NCI-H1436 (cell line): Measurements from ENCODE around the gene PLPPR2.
"Not testable (repeated sequence)": the region's sequence is repeated elsewhere in the genome, so short reads cannot be mapped to it uniquely, and the experiment has no call there.

ENCODE experiments used
- DNase-seq: peaks from one replicate; lab custom pipeline; 2025; lab: John Stamatoyannopoulos, UW

Gene PLPPR2

DNA sequence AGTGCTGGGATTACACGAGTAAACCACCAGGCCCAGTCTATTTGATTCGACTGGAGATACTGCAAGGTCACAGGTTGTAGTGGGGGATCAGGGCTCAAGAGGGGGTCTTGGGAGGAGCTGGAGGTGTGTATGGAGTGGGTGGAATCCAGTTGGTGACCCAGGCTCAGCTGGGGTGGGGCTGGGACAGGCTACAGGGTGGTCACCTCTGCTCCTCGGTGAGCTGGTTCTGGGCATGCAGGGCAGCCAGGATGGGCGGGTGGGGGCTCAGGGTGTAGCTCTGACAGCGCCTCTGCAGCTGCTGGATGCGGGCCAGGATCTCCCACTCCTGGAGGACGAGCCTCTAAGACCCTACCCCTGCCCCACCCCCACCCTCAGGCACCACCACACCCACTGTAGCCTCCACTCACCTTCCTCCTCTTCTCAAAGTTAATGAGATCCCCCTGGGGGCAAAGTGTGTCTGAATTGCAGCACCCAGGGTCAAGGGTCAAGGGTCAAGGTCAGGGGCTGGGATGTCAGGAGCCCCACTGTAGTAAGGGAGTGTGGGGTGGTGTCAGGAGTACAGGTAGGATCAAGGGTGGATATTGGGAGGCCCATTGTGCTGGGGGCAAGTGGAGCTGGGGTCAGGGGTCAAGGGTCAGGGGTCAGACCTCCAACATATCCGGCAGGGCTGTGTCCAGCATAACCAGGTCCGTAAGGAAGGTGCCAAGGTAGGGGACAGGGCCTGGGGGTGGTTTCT is 46.7 kb downstream of the PLPPR2 start:
- no peak for DNase-seq

DNA sequence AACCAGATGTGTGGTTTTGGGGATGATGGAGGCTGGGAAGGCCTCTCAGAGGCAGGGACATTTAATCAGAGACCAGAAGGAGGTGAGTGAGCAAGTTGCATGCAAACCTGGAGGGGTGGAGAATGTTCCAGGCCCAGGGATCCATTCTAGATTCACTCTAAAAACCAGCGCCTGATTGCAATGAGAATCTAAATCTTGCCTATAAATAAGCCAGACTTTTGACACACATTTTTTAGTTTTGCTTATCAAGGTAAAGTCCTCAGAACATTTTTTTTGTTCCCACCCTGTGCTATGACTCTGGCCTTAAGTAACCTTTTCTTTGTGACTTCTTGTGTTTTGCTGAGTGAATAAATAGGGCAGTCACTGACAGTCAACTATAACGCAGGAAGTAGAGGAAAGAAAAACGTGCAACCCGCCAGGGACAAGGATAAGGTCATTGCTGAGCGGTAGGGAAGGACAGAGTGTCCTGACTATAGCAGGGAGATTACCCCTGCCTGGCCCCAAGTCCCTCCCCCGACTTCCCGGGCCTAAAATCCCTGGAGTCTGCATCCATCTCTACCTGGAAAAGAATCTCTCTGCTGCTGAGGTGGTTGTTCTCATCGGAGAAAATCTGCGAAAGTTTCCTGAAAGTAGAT is 49.5 kb downstream of the PLPPR2 start:
- DNase-seq: no peak

DNA sequence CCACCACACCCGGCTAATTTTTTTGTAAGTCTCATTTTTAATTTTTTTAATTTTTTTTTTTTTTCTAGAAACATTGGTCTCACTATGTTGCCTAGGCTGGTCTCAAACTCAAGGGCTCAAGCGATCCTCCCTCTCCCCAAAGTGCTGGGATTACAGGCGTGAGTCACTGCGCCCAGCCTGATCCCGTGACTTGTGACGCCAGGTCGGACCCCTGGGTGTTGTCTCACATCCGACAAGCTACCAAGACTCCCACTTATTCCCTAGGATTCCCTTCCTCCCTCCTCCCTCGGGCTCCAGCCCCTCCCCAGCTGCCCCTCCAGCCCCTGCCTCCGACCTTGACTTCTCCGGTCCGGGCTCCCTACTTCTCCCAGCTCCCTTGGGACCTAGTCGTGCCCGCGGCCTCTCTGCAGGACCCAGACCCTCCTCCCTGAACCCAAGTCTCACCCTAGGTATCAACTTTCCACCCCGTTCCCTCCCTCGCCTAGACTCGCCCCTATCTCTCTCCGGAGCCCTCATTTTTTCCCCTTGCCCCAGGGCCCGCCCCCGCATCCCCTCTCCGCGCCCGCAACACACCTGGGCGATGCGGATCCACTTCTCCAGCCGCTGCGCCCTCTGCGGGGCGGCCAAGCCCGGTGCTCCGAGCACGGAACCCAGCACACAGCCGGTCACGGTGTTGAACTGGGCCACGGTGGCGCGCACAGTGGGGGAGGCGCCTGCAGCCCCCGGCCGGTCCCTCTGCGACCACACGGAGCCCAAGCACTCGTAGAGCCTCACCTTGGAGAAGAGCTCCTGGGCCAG is 50.8 kb downstream of the PLPPR2 start:
- DNase-seq: no peak

DNA sequence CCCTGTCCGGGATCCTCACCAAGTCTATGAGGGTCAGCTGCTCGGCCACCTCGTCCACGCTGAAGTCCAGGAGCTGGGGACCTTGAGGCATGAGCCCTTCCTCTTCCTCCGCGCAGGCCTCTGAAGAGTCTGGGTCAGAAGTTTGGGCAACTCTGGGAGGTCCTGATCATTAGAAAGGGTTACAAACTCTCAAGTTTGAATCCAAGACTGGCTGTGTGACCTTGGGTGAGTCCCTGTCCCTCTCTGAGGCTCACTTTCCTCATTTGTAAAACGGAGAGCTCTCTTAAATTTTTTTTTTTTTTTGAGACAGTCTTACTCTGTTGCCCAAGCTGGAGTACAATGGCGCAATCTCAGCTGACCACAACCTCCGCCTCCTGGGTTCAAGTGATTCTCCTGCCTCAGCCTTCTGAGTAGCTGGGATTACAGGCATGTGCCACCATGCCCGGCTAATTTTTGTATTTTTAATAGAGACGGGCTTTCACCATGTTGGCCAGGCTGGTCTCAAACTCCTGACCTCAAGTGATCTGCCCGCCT is 51.5 kb downstream of the PLPPR2 start:
- not testable (repeated sequence) for DNase-seq

DNA sequence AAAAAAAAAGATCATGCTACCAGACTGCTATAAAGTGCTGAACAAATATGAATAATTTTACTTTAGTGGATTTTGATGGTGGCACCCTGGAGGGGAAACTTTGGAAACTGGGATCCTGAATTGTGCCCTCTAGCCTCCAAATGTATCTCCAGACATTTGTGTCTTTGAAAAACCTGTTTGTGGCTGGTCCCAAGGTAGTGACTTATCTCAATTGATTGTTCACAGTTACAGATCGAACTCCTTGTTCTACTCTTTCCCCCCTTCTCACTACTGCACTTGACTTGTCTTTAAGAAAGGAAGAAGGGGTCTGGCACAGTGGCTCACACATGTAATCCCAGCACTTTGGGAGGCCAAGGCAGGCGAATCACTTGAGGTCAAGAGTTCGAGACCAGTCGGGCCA is 53.4 kb downstream of the PLPPR2 start:
- no peak for DNase-seq

DNA sequence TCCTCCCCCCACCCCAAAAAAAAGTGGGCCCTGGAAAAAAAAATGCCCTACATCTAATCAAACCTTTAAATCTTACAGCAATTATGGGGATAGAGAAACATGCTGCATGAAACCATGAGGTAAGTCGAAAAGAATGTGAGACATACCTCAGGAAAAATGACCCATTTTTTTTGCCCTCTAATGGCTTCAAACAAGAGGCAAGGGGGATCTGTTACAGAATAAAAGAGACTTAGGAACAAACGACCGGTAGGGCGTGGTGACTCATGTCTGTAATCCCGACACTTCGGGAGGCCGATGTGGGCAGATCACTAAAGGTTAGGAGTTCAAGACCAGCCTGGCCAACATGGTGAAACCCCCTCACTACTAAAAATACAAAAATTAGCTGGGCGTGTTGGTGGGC is 55.5 kb downstream of the PLPPR2 start:
- DNase-seq: no peak

DNA sequence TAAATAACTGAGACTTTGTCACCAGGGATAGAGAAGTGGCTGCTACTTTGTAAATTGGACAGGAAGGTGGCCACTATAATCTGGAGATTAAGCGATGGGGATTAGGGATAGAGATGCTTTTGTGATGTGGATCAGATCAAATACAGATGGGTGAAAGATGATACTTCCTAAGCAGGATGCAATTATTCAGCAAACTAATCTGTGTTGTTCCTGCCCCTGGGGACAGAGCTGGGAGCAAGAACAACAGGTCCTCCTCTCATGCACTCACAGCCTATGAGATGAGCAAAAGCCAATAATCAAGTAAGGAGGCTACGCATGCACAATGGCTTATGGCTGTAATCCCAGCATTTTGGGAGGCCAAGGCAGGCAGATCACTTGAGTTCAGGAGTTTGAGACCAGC is 59.3 kb downstream of the PLPPR2 start:
- DNase-seq: peak; percentile 81
